NOMO-1 treated with dmso at 0.1 percent for 144 hours (cell line): Measurements from ENCODE around the gene GINS2.
A peak's percentile ranks its signal among the peaks of the same experiment; 100 is the strongest.

Experiments
- DNase-seq: peaks from one replicate; lab custom pipeline; 2025; ENCODE audit not compliant: unreplicated experiment; lab: John Stamatoyannopoulos, UW

The GINS2 gene

DNA sequence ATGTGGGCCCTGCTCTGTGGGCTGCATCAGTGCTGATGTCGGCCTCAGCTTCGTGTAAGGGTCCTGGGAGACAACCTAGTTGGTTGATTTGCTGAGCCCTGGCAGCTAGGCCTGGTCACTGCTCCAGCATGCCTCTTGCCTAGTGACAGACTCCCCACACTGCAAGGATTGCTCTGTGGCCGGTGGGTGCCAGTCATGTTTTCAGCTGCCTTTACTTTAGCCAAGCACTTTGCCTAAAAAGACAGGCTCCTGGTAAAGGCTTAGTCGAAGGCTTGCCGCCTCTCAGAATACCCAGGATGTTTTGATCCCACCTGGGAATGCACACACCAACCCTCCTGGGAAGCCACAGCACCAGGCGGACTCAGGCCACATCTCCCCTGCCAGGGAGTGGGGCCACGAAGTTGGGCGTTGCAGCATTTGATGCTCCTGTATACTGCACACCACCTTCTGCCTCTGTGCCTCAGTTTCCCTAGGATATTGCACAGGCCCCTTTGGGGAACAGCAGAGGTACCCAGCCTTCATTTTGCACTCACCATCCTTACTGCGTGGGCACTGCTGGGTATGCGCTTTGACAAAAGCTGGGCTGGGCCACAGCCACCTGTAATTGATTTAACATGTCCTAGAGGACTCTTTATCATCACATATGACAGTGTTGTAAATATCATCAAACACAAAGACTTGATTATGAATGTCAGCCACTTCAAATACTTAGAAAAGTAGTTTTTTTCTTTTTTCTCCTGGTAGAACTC lies 19.9 kb downstream of the GINS2 start:
- DNase-seq = no peak

DNA sequence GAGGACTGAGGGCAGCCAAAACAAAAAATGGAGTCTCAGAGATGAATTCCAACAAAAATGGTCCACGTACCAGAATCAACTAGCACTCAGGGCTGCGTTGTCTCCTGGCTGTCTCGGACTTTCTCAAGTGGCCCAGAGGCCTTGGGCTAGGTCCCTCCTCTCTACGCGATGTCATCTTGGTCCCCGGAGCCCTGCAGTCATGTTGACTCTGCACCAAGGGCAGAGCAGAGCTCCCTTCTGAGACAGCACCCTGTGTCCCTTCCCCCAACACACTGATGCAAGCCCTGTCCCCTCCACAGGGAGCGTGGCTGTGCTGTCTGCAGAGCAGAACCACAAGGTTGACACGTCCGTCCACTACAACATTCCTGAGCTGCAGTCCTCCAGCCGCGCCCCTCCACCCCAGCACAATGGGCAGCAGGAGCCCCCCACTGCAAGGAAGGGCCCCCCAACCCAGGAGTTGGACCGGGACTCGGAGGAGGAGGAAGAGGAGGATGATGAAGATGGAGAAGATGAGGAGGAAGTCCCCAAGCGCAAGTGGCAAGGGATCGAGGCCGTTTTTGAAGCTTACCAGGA lies 20.8 kb downstream of the GINS2 start:
- no peak for DNase-seq

DNA sequence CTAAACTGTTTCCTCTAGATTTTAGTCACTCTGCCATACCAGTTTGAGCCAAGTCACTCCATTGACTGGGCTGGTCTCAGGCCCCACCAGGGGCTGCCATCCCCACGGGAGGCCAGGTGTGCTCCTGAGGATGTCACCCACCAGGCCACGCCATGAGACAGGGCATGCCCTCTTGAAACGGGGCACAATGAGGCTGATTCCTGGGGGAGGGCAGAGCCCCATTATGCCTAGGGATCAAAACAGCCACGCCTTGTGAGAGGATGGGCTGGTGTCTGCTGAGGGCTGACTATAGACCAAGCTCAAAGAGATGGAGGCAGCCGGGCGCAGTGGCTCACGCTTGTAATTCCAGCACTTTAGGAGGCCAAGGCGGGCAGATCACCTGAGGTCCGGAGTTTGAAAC lies 21.5 kb downstream of the GINS2 start:
- DNase-seq = no peak

DNA sequence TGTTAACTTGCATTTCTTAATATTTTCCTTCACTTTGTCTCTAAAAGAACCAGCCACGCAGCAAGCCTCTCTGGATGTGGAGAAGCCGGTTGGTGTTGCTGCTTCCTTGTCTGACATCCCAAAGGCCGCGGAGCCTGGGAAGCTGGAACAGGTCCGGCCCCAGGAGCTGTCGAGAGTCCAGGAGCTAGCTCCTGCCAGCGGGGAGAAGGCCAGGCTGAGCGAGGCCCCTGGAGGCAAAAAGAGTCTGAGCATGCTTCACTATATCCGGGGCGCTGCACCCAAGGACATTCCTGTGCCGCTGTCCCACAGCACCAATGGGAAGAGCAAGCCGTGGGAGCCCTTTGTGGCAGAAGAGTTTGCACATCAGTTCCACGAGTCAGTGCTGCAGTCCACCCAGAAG lies 22.8 kb downstream of the GINS2 start:
- DNase-seq = no peak

DNA sequence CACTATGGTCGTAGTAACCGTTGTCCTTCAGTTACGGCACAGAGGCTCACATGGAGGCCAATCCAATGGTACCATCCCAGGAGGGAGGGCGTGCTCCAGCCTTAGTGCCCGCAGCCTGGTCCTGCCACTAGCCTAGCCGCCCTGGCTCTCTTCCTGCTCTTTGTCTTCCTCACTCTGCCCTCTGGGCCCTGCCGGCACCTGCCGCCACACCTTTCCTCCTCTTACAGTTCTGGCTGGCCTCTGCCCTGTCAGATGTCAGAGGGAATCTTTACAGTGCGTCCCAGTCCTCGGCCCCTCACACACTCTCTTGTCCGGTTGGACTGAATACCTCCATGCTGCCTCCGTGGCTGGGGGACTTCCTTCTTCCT lies 23.4 kb downstream of the GINS2 start:
- DNase-seq = no peak

DNA sequence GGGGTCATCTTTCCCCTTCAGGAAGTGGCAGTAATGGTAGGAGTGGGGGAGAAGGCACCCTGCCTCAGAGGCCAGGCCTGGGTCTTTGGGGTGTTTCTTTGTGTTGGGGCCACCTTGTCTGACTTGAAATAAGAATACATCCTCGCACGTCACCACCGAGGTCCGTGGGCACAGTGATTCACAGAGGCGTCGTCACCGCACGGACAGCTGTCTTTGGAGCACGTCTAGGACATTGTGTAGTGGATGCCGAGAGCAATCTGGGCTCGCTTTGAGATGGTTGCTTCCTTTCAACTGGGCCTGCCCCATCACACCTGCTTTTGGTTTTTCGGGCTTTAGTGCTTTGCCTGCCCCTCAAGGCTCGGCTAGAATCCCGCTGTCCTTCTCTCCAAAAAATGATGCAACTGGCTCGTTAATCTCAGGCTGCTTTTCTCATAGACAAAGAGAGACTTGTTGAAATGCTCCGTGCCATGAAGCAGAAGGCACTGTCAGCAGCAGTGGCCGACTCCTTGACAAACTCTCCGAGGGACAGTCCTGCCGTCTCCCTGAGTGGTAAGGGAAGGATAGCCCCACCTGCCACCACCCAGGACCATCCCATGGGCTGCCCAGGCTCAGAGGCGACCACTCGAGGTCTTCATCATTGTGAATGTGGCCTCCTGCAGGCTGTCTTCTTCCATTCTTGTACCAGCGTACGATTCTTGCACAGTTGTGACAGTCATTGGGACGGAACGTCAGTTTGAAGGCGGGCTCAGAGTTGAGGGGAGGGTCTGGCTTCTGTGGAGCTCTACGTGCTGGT lies 24.0 kb downstream of the GINS2 start:
- no peak for DNase-seq

DNA sequence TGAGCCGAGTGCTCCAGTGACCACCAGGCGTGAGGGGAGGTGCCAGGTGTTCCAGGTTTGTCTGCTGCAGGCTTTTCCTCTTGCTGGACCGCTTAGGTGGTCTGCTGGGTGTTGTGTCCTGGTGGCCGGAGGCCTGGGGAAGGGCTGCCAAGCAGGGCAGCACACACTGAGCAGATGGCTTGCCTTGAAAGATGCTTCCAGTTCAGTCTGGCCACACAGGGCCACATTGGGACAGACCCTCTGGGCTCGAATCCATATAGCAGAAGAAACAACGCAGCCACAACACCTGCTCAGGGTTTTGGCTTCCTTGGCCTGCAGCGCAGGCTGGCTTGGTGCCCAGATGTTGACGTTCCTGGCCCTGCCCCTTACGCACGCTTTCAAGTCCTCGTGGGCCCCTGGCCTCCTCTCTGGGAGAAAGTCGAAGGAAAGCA lies 24.8 kb downstream of the GINS2 start:
- no peak for DNase-seq

DNA sequence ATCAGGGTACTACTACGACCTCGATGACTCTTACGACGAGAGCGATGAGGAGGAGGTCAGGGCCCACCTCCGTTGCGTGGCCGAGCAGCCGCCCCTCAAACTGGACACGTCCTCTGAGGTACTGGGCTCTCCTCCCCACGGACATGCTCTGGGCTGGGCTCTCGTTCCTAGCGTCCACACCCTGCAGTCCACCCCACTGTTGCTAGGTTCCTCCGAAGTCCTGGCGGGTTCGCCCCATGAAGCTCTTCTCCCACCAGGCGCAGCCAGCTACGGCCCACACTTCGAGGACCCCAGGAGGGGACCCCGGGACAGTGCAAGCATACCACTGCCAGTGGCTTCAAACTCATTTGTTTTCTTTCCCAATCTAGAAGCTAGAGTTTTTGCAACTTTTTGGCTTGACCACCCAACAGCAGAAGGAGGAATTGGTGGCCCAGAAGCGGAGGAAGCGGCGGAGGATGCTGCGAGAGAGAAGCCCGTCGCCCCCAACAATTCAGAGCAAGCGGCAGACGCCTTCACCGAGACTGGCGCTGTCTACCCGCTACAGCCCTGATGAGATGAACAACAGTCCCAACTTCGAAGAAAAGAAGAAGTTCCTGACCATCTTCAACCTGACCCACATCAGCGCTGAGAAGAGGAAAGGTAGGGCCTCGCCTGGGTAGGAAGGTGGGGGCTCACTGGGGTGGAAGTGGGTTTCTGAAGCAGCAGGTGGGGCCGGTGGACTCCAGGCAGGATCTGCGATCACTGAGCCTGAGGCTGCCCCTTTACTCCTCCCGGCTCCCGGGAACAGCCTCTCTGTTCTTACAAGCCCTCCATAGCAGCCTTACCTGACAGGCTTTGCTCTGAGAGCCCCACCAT lies 25.6 kb downstream of the GINS2 start:
- no peak for DNase-seq

DNA sequence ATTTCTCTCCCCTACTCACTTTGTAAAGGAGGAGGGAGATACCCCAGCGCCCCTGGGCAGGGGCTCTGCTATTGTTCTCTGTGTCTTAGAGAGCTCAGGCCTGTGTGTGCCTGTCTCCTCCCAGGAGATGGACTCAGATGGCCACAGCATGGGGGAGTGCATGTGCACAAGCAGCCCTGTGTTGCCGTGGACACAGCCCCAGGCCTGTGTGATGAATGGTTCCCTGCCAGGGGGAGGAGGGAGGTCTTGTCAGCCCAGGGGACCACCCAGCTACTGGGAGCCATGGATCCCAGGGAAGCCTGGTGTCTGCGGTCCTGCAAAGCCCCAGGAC lies 26.3 kb downstream of the GINS2 start:
- no peak for DNase-seq

DNA sequence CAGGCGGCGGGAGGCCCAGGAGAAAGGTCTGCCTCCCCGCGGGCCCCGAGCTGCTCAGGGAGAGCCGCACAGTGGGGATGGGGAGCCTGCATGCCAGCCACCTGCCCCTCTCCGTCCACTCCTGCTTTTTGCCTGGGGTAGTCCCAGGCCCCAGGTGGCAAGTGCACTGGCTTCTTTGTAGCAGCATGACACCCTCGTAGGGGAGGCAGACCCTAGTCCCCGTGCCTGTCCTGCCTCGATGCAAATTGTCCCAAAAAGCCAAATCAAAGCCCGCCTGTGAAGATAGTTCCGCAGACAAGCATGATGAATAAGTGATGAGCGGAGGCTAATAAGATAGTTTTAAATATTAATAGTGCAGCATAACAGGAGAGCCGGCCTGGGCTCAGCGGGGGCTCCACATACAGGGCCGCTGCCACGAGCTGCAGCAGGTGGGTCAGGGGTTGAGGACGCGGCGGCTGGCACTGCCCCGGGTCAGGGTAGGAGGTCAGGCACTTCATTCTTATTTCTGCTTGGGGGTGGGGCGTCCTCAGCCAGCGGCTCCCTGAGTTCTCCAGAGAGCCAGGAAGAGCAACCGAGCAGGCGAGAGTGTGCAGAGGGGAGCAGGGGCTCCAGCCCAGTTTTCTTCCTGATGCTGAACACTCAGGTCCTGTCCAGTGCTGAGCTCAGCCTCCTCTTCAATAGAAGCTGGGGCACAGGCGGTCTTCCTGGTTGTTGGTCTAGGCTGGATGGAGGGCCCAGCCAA lies 26.8 kb downstream of the GINS2 start:
- no peak for DNase-seq

DNA sequence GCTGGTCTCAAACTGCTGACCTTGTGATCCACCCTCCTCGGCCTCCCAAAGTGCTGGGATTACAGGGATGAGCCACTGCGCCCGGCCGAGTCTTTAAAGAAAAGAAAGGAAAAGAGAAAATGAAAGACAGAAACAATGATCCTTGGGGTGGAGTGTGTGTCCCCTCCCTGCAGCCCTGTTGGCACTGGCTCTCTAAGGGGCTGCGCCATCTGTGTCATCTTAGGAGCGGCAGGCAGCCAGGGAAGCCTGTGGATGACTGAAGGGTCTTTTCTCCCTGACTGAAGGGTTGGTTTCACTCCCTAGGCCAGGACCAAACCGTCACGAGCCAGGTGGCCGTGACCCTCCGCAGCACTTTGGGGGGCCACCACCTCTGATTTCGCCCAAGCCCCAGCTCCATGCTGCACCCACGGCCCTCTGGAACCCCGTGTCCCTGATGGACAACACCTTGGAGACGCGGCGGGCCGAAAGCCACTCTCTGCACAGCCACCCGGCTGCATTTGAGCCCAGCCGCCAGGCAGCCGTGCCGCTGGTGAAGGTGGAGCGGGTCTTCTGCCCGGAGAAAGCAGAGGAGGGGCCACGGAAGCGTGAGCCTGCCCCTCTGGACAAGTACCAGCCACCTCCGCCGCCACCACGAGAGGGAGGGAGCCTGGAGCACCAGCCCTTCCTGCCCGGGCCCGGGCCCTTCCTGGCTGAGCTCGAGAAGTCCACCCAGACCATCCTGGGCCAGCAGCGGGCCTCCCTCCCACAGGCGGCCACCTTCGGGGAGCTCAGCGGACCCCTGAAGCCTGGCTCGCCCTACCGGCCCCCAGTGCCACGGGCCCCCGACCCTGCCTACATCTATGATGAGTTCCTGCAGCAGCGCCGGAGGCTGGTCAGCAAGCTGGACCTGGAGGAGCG lies 27.7 kb downstream of the GINS2 start:
- no peak for DNase-seq

DNA sequence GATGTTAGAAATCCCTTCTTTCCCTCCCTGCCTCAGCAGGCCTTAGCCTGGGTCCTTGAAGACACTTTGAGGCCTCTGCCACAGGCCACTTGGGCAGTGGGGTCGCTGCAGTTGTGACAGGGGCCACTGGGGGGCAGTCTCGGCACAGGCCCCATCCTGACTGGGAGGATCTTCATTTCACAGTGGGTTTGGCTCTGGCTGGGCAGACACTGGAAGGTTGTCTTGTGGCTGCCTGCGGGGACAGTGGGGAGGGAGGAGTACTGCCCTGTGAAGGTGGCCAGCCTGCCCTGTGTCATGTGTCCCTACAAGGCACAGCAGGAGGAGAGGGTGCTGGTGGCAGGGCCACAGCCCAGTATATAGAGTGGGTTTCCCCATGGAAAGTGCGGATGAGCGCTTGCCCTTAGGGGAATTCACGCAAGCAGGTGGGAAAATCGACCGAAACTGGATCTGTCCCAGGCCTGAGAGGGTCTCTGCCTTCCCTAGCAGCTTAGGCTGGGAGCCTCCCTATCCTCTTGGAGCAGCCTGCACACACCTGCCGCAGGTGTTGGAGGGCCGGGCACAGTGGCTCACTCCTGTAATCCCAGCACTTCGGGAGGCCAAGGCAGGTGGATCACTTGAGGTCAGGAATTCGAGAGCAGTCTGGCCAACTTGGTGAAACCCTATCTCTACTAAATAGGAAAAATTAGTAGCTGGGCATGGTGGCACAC lies 28.8 kb downstream of the GINS2 start:
- DNase-seq = peak; percentile 13

DNA sequence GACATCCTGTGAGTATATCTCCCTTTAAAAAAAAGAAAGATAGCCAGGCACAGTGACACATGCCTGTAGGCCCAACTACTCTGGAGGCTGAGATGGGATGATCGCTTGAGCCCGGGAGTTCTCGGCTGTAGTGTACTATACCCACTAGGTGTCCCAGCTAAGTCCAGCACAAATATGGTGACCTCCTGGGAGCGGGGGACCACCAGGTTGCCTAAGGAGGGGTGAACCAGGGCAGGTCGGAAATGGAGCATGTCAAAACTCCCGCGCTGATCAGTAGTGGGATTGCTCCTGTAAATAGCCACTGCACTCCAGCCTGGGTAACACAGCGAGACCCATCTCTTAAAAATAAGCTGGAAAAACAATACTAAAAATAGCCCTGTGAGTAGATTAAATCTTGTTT lies 29.4 kb downstream of the GINS2 start:
- DNase-seq = no peak

DNA sequence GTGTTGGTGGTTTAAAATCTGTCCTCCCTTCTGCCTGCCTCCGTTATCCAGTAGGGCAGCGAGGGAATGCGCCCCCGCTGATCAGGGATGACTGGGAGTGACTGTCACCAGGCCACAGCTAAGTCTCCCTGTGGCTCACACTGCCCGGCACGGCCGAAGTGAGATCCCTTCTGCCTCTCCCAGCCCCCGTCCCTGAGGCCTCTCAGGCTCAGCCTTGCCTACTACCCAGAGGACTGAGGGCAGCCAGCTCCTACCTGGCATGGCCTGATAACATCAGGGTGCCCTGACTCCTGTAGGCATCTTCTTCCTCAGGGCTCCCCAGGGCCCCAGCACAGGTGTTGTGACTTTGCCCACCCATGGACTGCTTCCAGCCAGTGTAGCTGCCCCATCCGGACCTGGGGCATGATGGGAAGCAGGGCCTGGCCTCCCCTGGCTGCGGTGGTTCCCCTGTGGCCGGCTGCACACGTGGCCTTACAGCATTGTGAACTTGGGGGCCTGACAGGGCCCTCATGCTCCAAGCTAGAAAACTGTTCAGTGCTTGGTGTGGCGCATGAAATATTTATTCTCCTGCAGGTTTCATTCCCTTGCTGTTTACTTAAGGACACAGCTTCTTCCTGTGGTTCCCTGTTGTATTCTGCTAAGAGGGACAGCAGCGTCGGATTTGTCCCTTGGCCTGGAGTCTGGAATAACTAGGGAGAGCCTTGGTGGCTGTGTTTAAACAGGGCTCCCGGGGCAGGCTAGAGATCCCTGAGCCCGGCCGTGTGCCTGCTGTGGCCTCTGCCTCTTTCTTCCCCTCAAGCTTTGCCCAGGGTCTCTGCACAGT lies 30.0 kb downstream of the GINS2 start:
- no peak for DNase-seq

DNA sequence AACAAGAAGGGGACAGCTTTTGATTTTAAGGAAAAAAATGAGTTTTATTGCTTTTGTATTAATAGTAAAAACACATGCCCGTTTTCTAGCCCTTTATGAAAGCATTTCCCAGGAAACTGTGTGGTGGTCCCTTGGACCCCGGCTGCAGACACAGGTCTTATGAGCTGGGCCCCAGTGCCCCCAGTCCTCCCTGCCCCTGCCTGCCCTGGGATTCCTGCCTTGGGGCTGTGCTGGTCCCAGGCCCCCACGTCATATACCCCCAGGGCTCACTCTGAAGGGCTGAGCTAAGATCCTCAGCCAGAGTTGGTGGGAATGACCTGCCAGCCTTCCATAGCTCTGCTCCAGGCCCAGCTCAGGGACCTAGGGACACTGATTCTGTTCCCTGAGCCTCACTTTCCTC lies 30.8 kb downstream of the GINS2 start:
- no peak for DNase-seq

DNA sequence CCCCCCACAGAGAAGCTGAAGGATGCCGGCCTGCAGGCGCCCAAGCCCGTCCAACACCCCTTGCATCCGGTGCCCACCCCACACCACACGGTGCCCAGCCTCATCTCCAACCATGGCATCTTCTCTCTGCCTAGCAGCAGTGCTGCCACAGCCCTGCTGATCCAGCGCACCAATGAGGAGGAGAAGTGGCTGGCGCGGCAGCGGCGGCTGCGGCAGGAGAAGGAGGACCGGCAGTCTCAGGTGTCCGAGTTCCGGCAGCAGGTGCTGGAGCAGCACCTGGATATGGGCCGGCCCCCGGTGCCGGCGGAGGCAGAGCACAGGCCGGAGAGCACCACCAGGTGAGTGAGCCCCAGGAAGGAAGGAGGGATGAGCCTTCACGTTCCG lies 31.5 kb downstream of the GINS2 start:
- no peak for DNase-seq

DNA sequence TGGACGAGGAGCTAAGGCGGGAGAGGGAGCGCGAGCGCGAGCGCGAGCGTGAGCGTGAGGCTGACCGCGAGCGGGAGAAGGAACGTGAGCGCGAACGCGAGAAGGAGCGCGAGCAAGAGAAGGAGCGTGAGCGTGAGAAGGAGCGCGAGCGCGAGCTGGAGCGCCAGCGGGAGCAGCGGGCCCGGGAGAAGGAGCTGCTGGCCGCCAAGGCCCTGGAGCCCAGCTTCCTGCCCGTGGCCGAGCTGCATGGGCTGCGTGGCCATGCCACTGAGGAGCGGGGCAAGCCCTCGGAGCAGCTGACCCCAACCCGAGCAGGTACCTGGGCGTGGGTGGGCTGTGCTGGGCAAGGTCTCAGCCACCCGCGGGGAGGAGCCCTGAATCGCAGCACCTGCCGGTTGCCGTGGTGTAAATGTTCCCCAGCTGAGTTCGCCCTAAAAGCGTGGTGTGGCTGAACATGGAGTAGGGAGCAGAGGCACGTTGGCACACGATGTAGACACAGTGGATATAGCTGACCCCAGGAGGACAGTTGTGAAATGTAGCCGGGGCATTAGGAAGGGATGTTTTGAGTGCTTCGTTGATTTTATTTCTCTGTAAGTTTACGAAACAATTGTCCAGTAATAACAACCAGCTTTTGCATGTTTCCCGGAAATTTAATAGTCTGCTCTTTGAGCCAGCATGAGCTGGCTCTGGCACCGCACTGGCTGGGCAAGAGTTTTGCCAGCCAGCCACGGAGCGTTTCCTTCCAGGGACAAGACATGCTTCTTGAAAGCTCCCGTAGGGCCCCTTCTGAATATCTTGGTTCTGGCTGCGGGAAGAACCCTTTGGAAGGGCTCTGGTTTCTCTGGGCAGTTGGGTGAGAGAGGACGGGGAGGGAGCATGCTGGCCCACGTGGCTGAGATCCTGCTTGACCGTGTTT lies 32.1 kb downstream of the GINS2 start:
- DNase-seq = no peak
